ENCODE results near the gene FOXK1.
A peak's percentile ranks its signal among the peaks of the same experiment; 100 is the strongest.

FOXK1 gene

DNA sequence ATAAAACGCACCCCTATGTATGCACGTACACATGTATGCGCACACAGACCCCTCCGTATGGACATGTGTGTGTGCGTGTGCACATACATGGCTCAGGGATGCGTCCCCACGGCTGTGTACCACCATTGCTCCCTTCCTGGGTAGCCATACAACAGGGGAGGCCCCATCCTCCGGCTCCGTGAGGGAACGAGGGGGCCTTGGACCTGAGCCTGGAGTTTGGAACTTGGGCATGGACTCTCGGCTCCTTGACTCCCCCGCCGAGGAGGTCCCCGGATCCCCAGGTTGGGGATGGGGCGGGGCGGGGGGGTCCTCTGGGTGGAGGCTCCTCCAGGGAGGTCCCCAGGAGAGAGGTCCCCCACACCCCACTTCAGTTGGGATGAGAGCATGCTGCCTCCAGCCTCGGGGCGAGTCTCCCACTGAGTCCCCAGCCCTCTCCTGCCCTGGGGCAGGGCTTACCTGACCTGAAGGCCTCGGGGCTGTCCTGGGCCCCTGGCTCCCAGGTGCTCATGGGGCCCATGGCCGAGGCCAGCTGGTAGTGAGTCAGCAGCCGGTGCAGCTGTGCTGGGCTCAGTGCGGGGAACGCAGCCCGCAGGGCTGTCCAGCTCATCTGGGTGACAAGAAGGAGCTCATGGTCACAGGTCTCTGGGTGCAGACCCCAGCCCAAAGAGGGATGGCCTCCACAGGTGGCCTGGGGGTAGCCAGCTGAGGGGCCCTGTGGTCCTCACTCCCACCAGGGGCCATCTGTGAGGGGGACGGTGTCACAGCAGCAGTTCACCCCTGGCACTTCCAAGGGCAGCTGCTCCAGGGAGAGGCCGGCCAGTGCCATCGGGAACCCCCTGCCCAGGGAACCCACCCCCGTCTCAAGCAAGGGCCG lies 123.3 kb downstream of the FOXK1 start:
- Mint-ChIP-seq H3K27ac (ENCODE audit: low read depth) (no peak overlapping the region), H3K36me3 (ENCODE audit: insufficient read depth) (peaks cover 7% of the 10 kb centered on the region), H3K4me3 (no peak overlapping the region), H3K9me3 (no peaks in the 10 kb centered on the region), H3K27me3 (no peaks in the 10 kb centered on the region), H3K4me1 (peaks cover 5% of the 10 kb centered on the region)
- no peak for ATAC-seq (replicated peaks; ENCODE audit: extremely low read depth, poor library complexity, severe bottlenecking)
- DNase-seq (ENCODE audit: low spot score in 2 of 2) = no peak

DNA sequence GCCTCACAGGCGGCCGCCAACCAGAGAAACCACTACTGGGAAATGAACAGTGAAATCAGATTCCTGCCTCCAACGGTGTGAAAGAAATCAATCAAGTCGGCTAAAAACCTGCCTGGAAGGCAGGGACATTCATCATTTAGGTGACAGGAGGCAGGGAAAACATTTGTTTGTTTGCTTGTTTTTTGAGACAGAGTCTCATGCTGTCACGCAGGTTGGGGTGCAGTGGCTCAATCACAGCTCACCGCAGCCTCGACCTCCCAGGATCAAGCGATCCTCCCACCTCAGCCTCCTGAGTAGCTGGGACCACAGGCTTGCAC lies 123.8 kb downstream of the FOXK1 start:
- Mint-ChIP-seq H3K4me1 (peaks cover 5% of the 10 kb centered on the region), H3K27me3 (no peaks in the 10 kb centered on the region), H3K36me3 (ENCODE audit: insufficient read depth) (peaks cover 7% of the 10 kb centered on the region), H3K4me3 (no peak overlapping the region), H3K9me3 (no peaks in the 10 kb centered on the region), H3K27ac (ENCODE audit: low read depth) (no peak overlapping the region)
- DNase-seq (ENCODE audit: low spot score in 2 of 2) = no peak
- ATAC-seq (replicated peaks; ENCODE audit: extremely low read depth, poor library complexity, severe bottlenecking) = no peak

DNA sequence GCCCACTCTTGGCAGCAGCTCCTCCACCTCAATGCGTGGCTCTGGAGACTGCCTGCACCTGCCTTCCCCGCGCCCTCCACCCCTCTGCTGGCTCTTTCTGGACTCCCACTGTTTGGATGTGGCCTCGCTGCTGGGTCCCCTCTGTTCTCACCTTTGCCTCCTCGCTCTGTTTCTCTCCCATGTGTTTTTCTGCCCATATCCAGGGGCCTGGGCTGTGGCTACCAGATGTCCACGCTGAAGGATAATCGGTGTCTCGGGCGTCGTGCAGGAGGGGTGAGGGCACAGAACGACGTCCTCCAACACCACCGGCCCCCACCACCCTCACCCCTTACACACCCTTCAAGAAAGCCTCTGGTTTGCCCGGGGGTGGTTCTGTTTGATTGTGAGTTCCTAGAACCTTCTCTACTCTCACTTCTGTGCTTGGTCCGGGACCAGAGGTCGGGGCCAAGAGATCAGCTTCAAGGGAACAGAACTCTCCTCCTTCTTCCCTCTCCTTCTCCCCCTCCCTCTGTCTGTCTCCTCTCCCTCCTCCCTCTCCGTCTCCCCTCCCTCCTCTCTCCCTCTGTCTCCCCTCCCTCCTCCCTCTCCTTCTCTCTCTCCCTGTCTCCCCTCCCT lies 125.0 kb downstream of the FOXK1 start:
- Mint-ChIP-seq H3K36me3 (ENCODE audit: insufficient read depth) (peaks cover 4% of the 10 kb centered on the region), H3K9me3 (no peaks in the 10 kb centered on the region), H3K4me3 (no peak overlapping the region), H3K27ac (ENCODE audit: low read depth) (no peak overlapping the region), H3K4me1 (peaks cover 5% of the 10 kb centered on the region), H3K27me3 (no peaks in the 10 kb centered on the region)
- DNase-seq (ENCODE audit: low spot score in 2 of 2) (no peak), ATAC-seq (replicated peaks; ENCODE audit: extremely low read depth, poor library complexity, severe bottlenecking) (peak; percentile 12)

DNA sequence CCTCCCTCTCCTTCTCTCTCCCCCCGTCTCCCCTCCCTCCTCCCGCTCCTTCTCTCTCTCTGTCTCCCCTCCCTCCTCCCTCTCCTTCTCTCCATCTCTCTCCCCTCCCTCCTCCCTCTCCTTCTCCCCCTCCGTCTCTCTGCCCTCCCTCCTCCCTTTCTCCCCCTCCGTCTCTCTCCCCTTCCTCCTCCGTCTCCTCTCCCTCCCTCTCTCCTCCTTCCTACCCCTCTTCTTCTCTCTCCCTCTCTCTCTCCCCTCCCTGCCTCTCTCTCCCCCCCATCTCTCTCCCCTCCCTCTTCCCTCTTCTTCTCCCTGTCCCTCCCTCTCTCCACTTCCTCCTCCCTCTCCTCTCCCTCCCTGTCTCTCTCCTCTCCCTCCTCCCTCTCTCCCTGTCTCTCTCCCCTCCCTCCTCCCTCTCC lies 125.5 kb downstream of the FOXK1 start:
- no peak overlapping the region for H3K4me3 Mint-ChIP-seq
- no peak overlapping the region for H3K27ac Mint-ChIP-seq (ENCODE audit: low read depth)
- peaks cover 4% of the 10 kb centered on the region for H3K36me3 Mint-ChIP-seq (ENCODE audit: insufficient read depth)
- H3K9me3 Mint-ChIP-seq = no peaks in the 10 kb centered on the region
- H3K4me1 Mint-ChIP-seq = peaks cover 5% of the 10 kb centered on the region
- no peak for ATAC-seq (replicated peaks; ENCODE audit: extremely low read depth, poor library complexity, severe bottlenecking)
- H3K27me3 Mint-ChIP-seq = peaks cover 5% of the 10 kb centered on the region
- DNase-seq (ENCODE audit: low spot score in 2 of 2) = no peak

DNA sequence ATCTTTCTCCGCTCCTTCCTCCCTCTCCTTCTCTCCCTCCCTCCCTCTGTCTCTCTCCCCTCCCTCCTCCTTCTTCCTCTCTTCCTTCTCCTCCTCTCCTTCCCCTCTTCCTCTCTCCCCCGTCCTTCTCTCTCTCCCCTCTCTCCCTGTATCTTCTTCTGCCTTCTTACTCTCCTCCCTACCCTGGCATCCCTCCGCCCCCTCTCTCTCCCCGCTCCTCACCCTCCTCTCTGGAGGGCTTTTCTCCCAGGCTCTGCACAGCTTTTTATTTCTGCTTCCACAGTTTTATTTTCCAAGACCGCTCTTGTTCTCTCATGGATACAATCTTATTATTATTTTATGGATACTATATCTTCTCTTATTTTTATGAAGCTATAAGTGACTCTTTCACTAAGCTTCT lies 125.9 kb downstream of the FOXK1 start:
- no peak overlapping the region for H3K4me3 Mint-ChIP-seq
- peaks cover 4% of the 10 kb centered on the region for H3K36me3 Mint-ChIP-seq (ENCODE audit: insufficient read depth)
- no peak overlapping the region for H3K27ac Mint-ChIP-seq (ENCODE audit: low read depth)
- ATAC-seq (replicated peaks; ENCODE audit: extremely low read depth, poor library complexity, severe bottlenecking) (no peak), DNase-seq (ENCODE audit: low spot score in 2 of 2) (no peak)
- peaks cover 9% of the 10 kb centered on the region for H3K27me3 Mint-ChIP-seq
- peaks cover 5% of the 10 kb centered on the region for H3K4me1 Mint-ChIP-seq
- no peaks in the 10 kb centered on the region for H3K9me3 Mint-ChIP-seq

DNA sequence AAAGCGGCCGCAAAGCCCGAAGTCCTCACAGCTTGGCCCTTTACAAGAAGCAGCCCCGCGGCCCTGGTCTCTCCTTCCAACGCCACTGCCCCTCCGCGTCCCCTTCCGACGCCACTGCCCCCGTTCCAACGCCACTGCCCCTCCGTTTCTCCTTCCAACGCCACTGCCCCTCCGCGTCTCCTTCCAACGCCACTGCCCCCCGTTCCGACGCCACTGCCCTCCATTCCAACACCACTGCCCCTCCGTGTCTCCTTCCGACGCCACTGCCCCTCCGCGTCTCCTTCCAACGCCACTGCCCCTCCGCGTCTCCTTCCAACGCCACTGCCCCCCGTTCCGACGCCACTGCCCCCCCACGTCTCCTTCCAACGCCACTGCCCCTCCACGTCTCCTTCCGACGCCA lies 126.5 kb downstream of the FOXK1 start:
- H3K4me3 Mint-ChIP-seq = peak overlapping the region; percentile 49
- DNase-seq (ENCODE audit: low spot score in 2 of 2) = no peak
- H3K27me3 Mint-ChIP-seq = peaks cover 14% of the 10 kb centered on the region
- peaks cover 5% of the 10 kb centered on the region for H3K4me1 Mint-ChIP-seq
- H3K36me3 Mint-ChIP-seq (ENCODE audit: insufficient read depth) = peaks cover 4% of the 10 kb centered on the region
- no peak for ATAC-seq (replicated peaks; ENCODE audit: extremely low read depth, poor library complexity, severe bottlenecking)
- no peaks in the 10 kb centered on the region for H3K9me3 Mint-ChIP-seq
- H3K27ac Mint-ChIP-seq (ENCODE audit: low read depth) = peak overlapping the region; percentile 19

DNA sequence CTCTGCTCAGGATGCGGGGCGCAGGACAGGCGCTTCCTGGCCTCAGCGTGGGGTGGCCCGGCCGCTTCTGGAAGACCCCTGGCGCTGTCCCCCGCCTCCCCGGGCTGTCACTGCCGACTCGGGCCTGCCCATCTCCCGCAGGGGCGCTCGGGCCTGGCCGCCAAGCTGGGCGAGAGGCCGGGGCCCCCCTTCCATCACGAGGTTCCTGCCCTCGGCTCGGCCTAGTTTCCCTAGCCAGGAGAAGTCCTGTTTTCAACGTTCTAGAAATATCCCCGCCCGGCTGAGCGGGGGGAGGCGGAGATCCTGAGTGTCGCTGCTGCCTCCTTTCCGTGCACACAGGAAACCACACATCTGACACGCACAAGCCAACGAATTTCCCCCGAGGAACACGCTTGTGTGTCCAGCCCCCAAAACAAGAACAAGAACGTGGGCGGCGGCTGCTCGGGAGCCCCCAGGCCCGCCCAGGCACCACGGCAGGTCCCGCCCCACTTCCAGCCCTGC lies 127.0 kb downstream of the FOXK1 start:
- H3K27ac Mint-ChIP-seq (ENCODE audit: low read depth) = no peak overlapping the region
- H3K36me3 Mint-ChIP-seq (ENCODE audit: insufficient read depth) = peaks cover 2% of the 10 kb centered on the region
- no peaks in the 10 kb centered on the region for H3K9me3 Mint-ChIP-seq
- ATAC-seq (replicated peaks; ENCODE audit: extremely low read depth, poor library complexity, severe bottlenecking) (peak; percentile 49), DNase-seq (ENCODE audit: low spot score in 2 of 2) (no peak)
- peak overlapping the region; percentile 71 for H3K4me3 Mint-ChIP-seq
- H3K4me1 Mint-ChIP-seq = peaks cover 5% of the 10 kb centered on the region
- H3K27me3 Mint-ChIP-seq = peaks cover 20% of the 10 kb centered on the region

DNA sequence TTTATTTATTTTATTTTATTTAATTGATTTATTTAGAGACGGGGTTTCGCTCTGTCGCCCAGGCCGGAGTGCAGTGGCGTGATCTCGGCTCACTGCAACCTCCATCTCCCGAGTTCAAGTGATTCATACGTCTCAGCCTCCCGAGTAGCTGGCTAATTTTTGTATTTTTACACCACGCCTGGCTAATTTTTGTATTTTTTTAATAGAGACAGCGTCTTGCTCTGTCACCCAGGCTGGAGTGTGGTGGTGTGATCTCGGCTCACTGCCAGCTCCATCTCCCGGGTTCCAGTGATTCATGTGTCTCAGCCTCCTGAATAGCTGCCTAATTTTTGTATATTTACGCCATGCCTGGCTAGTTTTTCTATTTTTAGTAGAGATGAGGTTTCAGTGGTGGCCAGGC lies 127.6 kb downstream of the FOXK1 start:
- Mint-ChIP-seq H3K27ac (ENCODE audit: low read depth) (no peak overlapping the region), H3K9me3 (no peaks in the 10 kb centered on the region), H3K4me1 (peaks cover 5% of the 10 kb centered on the region), H3K4me3 (peak overlapping the region; percentile 71), H3K27me3 (peaks cover 25% of the 10 kb centered on the region), H3K36me3 (ENCODE audit: insufficient read depth) (peaks cover 2% of the 10 kb centered on the region)
- DNase-seq (ENCODE audit: low spot score in 2 of 2) (no peak), ATAC-seq (replicated peaks; ENCODE audit: extremely low read depth, poor library complexity, severe bottlenecking) (no peak)

DNA sequence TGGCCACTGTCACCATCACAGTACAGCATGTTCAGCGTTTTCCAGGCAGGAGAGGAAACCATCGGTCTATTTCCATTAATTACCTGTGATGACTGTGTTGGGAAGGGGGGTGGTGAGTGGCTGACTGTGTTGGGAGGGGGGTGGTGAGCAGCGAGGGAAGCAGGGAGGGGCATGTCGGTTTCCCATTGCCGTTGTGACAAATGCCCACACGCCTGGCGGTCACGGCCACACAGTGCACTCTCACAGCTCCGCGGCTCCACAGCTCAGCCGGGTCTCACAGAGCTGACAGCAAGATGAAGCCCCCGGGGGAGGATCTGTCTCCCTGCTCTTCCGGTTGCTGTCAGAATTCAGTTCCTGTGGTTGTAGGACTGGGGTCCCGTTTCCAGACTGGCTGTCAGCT lies 132.3 kb downstream of the FOXK1 start:
- H3K36me3 Mint-ChIP-seq (ENCODE audit: insufficient read depth) = no peaks in the 10 kb centered on the region
- H3K27me3 Mint-ChIP-seq = peaks cover 31% of the 10 kb centered on the region
- no peak for ATAC-seq (replicated peaks; ENCODE audit: extremely low read depth, poor library complexity, severe bottlenecking)

DNA sequence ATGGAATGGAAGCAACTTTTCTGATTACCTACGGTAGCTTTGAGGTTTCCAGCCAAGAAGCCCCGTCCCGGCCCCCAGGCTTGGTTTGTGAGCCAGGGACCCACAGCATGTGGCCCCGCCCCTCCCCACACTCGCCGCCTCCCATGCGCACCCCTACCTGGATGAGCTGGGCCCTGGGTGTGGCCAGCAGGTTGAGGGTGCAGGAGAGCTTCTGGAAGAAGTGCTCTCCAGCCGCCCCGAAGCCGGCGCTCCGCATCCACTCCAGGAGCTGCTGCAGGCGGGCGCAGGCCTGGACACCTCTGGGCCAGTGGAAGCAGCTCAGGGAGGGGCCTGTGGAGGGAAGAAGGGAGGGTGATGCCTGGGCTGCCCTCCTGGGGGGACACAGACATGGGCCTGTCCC lies 133.0 kb downstream of the FOXK1 start:
- H3K27me3 Mint-ChIP-seq = peaks cover 38% of the 10 kb centered on the region
- no peak for DNase-seq (ENCODE audit: low spot score in 2 of 2)
- H3K4me1 Mint-ChIP-seq = no peaks in the 10 kb centered on the region
- no peak overlapping the region for H3K27ac Mint-ChIP-seq (ENCODE audit: low read depth)
- no peaks in the 10 kb centered on the region for H3K9me3 Mint-ChIP-seq
- H3K4me3 Mint-ChIP-seq = no peak overlapping the region
- no peak for ATAC-seq (replicated peaks; ENCODE audit: extremely low read depth, poor library complexity, severe bottlenecking)
- no peaks in the 10 kb centered on the region for H3K36me3 Mint-ChIP-seq (ENCODE audit: insufficient read depth)

More for the DNA sequence above, 132.3 kb downstream of the FOXK1 start:
- H3K9me3 Mint-ChIP-seq = no peaks in the 10 kb centered on the region
- no peak overlapping the region for H3K27ac Mint-ChIP-seq (ENCODE audit: low read depth)
- H3K4me3 Mint-ChIP-seq = no peak overlapping the region
- no peak for DNase-seq (ENCODE audit: low spot score in 2 of 2)
- H3K4me1 Mint-ChIP-seq = peaks cover 2% of the 10 kb centered on the region

DNA sequence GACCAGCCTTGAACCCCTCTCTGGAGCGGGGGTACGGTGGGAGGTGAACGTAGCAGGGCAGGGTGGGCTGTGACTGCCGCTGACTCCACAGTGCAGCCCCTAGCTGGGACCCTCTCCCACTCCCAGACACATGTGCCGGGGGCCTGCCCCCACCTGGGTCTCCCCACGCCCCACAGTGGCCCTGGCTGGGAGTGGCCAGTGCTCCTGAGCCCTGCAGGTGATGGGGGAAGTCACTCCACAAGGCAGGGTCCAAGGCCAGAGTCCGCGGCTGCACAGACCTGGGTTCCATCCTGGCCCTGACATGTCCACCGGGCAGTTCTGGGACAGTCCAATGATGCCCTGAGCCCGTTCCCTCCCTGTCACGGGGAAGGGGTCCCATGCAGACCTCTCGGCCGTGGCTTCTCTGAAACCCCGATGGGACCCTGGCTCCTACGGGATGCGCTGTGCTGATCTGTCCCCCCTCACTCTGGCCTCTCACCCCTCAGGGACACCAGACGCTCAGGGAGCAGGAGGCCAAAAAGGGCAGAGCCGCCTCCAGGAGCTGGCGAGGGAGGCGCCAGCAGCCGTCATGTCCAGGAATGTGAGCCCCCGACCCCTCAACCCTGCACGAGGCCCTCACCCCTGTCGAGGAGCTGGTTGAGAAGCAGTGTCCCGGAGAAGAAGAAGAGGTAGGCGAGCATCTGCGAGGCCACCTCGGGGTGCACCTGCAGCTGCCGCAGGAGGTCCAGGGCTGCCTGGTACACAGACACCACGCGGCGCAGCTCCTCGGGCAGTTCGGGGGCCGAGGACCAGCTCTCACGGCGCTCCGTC lies 133.7 kb downstream of the FOXK1 start:
- no peaks in the 10 kb centered on the region for H3K9me3 Mint-ChIP-seq
- H3K4me3 Mint-ChIP-seq = no peak overlapping the region
- no peaks in the 10 kb centered on the region for H3K36me3 Mint-ChIP-seq (ENCODE audit: insufficient read depth)
- peaks cover 38% of the 10 kb centered on the region for H3K27me3 Mint-ChIP-seq
- H3K27ac Mint-ChIP-seq (ENCODE audit: low read depth) = no peak overlapping the region
- ATAC-seq (replicated peaks; ENCODE audit: extremely low read depth, poor library complexity, severe bottlenecking) = no peak
- H3K4me1 Mint-ChIP-seq = no peaks in the 10 kb centered on the region
- DNase-seq (ENCODE audit: low spot score in 2 of 2) = no peak

DNA sequence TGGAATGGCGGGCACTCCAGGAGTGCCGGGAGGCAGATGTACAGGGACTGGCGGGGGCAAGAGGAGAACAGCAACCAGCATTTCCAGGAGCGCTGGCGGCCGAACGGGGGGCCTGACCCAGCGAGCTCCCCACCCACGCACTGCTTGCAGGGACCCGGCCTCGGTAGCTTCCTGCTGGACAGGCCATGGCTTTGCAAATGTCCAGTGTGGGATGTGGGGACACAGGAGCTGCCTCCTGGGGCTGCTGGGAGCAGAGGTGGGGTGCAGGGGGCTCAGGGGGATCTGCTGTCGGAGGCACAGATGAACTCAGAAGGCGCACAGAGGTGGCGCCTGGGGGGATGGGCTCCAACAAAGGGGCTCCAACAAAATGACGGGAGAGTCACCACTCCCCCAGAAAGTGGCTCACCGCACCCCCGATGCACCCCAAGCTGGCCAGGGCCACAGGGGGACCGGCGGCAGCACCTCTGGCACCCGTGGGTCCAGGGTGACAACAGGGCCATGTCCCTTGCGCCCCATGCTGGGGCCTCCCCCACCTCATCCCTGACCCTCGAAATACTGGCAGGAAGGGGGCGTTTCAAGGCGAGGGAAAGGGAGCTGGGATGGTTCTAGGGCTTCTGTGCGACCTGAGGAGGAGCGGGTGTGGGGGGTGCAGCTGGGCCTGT lies 134.5 kb downstream of the FOXK1 start:
- Mint-ChIP-seq H3K9me3 (no peaks in the 10 kb centered on the region), H3K4me3 (no peak overlapping the region), H3K27me3 (peaks cover 38% of the 10 kb centered on the region), H3K4me1 (no peaks in the 10 kb centered on the region), H3K27ac (ENCODE audit: low read depth) (no peak overlapping the region), H3K36me3 (ENCODE audit: insufficient read depth) (no peaks in the 10 kb centered on the region)
- no peak for ATAC-seq (replicated peaks; ENCODE audit: extremely low read depth, poor library complexity, severe bottlenecking)
- DNase-seq (ENCODE audit: low spot score in 2 of 2) = no peak
